SK-N-DZ (cell line): ENCODE measurements around the gene PSRC1.

Experiments used
- DNase-seq: peaks from one replicate; pipeline ENCODE4 v3.0.0-alpha.2; 2015; ENCODE audit warnings: low spot score

The PSRC1 gene

GRCh38 chr1:109247401-109248365 is 35.3 kb downstream of the PSRC1 start:
- no peak for DNase-seq

- no peak for DNase-seq
Measured at GRCh38 chr1:109246141-109246551, 36.8 kb downstream of the PSRC1 start.

GRCh38 chr1:109243860-109244552 is 38.9 kb downstream of the PSRC1 start:
- no peak for DNase-seq

GRCh38 chr1:109243221-109243620 is 39.7 kb downstream of the PSRC1 start:
- DNase-seq, result no peak

- DNase-seq, result no peak
Measured at GRCh38 chr1:109242387-109242786, 40.6 kb downstream of the PSRC1 start.

GRCh38 chr1:109241841-109242345 is 41.1 kb downstream of the PSRC1 start:
- no peak for DNase-seq

- DNase-seq, result no peak
Measured at GRCh38 chr1:109241344-109241743, 41.6 kb downstream of the PSRC1 start.

GRCh38 chr1:109240158-109241152 is 42.5 kb downstream of the PSRC1 start:
- DNase-seq, result no peak

GRCh38 chr1:109239409-109240068 is 43.4 kb downstream of the PSRC1 start:
- DNase-seq, result peak; percentile 55

GRCh38 chr1:109239047-109239408 is 43.9 kb downstream of the PSRC1 start:
- no peak for DNase-seq

- no peak for DNase-seq
Measured at GRCh38 chr1:109238382-109238781, 44.6 kb downstream of the PSRC1 start.

GRCh38 chr1:109237512-109237911 is 45.4 kb downstream of the PSRC1 start:
- DNase-seq, result no peak

GRCh38 chr1:109235137-109235536 is 47.8 kb downstream of the PSRC1 start:
- DNase-seq, result no peak

- DNase-seq, result no peak
Measured at GRCh38 chr1:109231066-109231465, 51.9 kb downstream of the PSRC1 start.
